AG20443 (cell line): ENCODE data around the gene ZNF792.
"Not testable (repeated sequence)": the region's sequence is repeated elsewhere in the genome, so short reads cannot be mapped to it uniquely, and the experiment has no call there.

Source experiments
- DNase-seq: peaks from one replicate; pipeline ENCODE4 v3.0.0; 2012; ENCODE audit warnings: low spot score, mixed read lengths

Gene ZNF792

DNA sequence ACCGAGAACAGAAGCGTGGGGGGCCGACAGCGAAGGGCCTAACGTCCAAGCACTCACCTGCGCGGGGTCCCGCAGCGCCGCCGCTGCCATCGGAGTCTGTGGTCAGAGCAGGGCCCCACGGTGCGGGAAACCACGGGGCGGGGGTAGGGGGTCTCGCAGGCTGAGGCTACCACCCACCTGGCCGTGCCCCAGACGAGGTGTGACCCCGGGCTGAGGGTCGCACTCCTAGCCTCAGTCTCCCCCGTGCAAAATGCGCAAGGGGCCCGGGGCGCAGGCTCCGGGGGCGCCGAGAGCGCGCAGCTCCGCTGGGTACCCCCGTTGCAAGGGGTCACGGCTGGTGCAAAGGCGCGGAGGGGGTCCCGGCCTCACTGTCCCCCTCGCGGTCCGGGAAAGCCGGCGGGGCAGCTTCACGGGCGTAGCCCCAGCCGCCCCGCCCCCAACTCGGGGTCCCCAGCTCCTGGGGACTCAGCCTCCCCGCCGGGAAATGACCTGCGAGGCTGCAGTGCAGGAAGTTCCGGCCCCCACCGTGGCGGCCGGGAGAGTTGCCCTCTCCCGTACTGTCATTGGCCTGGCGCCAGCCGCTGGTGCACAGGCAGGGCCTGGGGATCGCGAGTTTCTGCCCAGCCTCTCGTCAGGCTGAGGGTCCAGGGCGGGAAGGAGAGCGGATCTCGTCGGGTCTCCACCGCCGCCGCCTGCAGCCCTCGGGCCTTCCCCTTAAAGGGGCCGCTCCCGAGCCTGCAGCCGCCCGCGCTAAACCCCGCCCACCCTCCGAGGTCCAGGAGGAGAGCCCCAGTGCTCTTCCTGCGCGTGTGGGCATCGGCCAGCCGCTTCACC is at the start of gene ZNF792:
Gene ZNF792, minus strand, starts transcription at position 657 of the 834 bp plus-strand sequence. Its CDS starts 567 bp downstream, at position 90.
- DNase-seq = peak; percentile 92

DNA sequence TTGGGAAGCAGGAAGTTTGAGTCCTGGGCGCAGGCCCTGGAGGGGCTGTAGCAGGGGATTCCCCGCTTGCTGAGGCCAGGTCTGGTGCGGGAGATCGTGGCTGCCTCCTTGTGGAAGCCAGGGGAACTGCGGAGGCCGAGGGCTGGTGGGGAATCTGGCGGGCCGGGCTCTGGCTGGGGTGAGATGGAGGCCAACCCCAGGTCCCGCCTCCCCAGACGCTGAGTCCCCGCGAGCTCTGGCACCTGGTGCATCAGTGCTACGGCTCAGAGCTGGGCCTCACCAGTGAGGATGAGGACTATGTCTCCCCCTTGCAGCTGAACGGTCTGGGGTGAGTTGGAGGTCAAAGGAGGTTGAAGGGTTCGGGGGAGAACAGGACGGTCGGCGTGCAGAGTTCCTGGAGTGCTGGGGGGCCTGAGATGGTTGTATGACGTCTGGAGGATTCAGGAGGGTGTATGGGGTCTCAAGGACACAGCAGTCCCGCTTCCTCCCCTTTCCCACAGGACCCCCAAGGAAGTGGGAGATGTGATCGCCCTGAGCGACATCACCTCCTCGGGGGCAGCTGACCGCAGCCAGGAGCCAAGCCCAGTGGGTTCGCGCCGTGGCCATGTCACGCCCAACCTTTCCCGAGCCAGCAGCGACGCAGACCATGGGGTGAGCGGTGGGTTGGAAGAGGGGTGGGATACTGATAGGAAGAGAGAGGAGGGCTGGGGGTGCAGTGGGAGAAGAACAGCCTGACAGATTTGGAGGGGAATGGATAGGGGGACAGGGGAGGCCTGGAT is 49.2 kb upstream of the ZNF792 start:
- peak; percentile 87 for DNase-seq

DNA sequence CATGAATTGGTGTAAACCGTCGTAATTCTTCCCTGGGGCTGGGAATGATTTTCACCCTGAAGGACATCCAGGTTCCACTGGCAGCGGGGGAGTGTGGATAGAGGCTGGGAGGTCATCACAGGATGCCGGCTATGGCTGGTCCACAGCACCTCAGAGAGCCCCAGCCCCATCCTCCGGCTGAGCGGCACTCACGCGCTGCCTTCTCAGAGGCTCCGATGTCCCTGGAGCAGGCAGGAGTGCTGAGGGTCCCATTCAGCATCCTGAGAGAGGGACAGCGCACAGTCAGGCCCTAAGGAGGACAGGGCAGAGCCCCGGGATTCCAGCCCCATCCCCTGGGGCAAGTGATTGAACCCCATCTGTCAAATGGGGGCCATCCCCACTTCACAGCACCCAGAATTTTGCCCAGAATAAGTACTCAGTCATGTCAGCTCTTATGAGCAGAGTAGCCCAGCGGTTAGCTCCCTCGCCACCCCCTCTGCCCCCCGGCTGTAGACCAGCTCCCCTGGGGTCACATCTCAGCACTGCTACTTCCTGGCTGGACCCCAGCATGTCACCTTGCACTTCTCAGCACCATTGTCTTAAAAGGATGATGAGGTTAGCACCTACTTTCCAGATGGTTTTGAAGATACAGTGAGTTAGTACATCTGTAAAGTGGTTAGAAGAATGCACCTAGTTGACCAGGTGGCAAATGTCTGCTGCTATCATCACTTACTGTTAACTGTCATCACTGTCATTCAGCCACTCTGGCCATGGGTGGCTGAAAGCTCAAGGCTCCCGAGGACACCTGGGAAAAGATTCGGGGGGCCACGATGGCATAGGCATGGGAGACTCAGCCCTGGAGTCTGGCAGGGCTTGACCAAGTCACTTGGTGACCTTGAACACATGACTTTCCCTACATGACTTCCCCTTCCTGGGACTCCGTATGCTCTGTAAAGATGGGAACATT is 48.0 kb upstream of the ZNF792 start:
- no peak for DNase-seq

DNA sequence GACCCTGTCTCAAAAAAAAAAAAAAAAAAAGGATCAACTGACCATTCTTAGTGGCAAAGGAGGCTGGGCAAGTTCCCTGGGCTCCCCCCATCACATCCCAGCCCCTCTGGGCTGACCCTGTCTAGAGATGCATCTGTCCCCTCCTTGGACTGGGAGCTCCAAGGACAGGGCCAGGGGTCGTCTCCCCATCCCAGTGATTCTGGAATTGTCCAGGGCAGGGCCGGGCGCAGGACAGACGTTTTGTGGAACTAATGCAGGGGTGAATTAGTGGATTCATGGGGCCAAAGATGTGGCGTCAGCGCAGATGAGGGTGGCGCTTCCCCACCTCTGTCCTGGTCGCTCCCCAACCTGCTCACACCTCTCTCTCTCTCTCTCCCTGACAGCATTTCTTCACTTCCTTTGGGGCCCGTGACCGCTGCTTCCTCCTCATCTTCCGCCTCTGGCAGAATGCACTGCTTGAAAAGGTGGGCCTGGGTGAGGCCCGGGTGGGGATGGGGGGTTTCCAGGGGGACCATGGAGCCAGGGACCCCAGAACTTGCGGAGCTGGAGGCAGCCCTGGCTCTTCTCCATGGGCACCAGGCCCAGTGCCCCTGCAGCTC is 47.2 kb upstream of the ZNF792 start:
- DNase-seq = no peak

DNA sequence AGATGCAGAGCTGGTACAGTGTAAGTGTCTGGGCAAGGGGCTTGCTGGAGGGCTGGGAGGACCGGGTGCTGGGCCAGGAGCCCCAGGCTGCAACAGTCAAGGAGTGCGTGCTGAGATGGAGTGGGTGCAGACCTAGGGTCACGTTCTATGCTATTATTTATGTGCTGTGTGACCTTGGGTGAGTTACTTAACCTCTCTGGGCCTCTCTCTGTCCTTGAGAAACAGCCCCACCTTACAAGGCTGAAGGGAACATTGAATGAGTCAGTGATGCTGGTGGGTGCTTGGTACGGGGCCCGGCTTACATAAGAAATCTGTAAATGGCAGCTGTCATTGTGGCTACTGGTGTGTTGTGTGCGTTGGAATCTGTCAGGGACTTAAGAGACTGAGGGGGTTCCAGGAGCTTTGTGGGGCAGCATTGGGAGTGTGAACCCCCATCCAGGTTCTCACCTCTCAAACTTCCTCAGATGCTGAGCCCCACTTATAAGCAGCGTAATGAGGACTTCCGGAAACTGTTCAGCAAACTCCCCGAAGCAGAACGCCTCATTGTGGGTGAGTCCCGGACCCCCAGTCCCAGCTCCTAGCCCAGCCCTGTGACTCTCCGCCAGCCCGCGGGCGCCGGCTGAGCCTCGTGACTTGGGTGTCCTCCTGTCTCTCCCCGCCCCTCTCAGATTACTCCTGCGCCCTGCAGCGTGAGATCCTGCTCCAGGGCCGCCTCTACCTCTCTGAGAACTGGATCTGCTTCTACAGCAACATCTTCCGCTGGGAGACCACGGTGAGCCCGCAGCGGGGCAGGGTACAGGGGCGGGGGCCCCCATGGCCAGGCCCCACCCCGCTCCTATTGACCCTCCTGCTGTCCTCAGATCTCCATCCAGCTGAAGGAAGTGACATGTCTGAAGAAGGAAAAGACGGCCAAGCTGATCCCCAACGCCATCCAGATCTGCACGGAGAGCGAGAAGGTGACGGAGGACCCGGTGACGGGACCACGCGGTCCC is 45.7 kb upstream of the ZNF792 start:
- DNase-seq = no peak

DNA sequence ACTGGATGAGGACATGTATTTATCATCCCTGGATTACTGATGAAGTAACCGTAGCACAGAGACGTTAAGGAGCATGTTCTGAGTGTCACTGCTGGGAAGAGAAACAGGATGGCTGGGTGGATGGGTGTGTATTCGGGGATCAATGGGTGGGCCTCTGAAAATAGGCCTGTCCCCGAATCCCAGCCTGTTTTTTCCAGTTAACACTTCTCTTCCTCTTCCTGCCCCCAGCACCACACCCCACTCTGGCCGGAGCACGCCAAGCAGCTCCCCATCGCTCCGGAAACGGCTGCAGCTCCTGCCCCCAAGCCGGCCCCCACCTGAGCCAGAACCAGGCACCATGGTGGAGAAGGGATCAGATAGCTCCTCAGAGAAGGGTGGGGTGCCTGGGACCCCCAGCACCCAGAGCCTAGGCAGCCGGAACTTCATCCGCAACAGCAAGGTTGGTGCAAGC is 44.9 kb upstream of the ZNF792 start:
- no peak for DNase-seq

DNA sequence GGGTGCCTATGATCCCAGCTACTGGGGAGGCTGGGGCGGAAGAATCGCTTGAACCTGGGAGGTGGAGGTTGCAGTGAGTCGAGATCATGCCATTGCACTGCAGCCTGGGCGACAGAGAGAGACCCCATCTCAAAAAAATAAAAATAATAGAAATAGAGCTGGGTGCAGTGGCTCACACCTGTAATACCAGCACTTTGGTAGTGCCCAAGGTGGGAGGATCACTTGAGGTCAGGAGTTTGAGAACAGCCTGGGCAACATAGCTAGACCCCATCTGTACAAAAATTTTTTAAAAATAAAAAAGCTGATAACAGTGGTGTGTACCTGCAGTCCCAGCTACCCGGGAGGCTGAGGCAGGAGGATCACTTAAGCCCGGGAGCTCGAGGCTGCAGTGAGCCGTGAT is 43.4 kb upstream of the ZNF792 start:
- DNase-seq = not testable (repeated sequence)

DNA sequence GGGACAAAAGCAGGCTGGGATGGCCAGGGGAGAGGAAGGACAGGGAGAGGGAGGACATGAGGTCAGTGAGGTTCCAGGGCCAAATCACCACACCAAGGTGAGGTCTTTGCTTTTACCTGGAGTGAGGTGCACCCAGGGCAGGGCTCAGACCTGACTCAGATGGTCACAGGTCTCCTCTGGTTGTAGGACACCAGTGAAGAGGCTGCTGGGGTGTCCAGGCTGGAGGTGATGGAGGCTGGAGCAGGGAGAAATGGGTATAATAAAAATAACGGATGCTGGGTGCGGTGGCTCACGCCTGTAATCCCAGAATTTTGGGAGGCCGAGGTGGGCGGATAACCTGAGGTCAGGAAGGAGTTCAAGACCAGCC is 43.0 kb upstream of the ZNF792 start:
- no peak for DNase-seq

DNA sequence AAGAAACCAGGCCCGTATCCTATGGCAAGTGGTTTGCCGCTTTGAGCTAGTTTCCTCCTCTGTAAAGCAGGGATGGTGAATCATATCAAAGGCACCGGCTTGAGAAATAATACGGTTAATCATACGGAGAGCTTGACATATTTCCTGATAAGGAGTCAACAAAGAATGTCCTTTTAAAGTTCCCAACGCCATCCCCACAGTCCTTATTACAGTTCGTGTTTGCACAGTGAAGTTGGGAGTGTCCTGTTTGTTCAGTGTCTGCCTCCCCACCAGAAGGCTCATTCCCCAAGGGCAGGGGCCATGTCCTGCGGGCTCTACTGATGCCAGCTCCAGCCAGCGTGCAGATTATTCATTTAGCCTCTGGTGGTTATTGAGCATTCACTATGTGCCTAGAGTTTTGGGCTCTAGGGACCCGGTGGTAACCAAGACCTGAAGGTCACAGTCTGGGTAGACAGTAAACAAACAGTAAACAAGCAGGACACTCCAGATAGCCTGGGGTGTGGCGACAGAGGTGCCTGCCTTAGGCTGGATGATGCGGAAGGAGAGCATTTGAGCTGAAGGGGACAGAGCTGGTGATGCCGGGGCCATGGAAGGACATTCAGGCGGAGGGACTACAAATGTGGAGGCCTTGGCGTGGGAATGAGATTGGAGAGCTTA is 42.4 kb upstream of the ZNF792 start:
- DNase-seq = no peak

DNA sequence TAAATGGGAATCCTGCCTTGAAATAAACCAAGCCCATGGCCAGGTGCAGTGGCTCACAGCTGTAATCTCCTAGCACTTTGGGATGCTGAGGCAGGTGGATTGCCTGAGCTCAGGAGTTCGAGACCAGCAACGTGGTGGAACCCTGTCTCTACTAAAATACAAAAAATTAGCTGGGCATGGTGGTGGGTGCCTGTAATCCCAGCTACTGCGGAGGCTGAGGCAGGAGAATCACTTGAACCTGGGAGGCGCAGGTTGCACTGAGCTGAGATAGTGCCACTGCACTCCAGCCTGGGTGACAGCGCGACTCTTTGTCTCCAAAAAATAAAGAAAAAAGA is 41.9 kb upstream of the ZNF792 start:
- not testable (repeated sequence) for DNase-seq

DNA sequence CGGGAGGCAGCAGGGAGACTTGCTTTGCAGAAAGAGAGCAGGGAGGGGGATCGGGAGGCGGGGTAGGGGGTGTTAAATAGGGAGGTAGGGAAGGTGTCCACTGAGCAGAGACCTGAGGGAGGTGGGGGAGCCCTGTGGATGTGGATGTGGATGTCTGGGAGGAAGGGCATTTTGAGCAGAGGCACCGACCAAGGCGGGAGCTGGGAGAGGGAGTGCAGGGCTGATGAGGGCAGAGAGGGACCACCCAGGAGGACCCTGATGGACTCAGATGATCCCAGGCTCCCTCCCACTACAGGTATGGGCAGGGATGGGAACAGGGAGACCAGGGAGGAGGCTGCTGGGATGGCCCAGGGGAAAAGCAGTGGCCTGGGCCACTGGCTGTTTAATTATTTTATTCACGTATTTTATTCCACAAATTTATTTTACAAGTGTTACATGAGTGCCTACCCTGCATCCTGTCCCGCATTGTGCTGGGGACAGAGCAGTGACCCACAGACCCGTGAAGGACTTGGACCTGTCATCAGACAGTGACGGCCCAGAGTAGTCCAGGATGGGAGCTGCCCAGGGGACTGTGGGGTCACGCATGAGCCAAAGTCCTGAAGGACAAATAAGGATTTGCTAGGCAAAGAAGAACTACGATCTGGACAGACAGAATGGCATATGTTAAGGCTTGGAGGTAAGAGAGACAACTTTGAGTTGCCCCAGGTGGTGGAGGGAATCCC is 41.4 kb upstream of the ZNF792 start:
- no peak for DNase-seq

DNA sequence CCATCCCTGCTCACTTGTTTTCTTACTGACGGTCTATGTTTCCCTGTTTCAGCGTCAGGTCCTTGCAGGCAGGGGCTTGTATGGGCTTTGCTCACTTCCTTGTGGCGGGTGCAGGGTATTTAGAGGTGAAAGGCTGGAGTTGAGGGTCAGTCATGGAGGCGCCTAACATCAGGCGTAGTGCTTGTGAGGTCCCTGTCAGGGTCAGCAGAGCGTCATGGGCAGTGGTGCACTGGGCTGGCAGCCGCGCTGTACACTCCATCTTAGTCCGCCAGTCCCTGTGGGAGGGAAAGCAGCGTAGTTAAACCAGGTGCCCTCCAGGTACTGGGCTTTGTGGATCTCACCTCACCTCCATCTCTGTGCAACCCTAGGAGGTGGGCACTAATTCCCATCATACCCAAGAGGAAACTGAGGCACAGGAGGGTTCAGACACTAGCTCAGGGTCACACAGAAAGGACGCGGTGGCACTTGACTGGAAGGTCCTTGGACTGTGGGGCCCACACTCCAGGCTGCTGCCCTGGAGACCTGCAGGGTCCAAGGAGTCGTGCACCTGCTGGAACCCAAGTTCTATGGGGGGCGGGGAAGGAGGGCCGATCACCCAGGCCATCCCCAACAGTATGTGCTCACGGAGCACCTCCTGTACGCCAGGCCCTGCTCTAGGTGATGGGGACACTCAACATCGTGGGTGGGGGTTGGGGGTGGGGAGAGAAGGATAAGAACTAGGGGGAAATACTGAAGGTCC is 40.7 kb upstream of the ZNF792 start:
- no peak for DNase-seq

DNA sequence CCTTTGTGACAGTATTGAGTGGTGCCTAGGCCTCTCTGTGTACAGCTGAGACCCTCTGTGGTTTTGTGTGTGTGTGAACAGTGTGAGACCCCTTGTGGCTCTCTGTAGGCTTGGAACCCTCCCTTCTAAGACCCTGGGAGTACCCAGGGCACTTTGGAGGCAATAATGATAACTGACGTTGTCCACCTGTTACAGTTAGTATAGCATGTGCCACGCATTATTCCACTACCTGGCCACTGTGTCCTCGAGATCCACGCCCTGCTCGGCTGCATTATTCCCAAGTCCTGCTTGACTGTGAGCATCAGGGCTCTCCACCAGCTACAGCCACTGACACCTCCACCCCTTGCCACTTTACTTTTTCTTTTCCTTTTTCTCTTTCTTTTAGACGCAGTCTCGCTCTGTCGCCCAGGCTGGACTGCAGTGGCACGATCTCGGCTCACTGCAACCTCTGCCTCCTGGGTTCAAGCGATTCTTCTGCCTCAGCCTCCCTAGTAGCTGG is 38.1 kb upstream of the ZNF792 start:
- DNase-seq = no peak

DNA sequence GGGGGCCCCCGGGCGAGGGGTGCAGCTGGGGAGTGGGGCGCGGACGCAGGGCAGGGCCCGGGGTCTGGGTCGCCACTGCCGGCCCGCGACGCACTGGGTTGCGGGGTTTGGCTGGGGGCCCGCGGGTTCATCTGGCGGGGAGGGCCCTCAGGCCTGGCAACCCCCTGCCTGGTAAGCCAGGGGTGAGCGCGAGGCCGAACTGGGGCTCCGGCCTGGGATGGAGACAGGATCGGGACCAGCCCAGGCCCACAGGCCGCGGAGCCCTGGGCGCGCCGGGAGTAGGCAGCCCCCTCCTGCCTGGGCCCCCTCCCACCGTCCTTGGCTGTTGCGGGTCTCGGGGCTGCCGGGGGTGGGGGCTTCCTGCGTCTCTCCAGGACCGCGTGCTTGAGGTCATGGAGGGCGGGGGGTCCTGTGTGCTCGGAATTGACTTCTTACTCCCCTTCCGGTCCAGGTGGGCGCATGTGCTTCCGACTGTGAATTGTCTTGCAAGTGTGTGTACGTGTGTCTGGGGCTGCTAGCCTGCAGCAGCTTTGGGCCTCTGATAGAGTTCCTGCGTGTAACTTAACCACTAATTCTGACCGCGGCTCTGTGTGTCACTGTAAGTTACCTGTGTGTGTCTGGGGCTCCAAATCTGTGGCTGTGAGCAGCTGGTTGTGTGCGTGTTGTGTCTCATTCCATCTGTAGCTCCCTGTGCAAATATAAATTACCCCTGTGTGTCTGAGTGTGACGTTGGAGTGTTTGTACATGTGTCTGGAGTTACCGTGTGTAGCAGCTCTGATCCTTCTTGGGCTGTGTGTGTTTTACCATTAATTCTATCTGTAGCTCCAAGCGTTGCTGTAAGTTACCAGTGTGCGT is 36.8 kb upstream of the ZNF792 start:
- peak; percentile 64 for DNase-seq

DNA sequence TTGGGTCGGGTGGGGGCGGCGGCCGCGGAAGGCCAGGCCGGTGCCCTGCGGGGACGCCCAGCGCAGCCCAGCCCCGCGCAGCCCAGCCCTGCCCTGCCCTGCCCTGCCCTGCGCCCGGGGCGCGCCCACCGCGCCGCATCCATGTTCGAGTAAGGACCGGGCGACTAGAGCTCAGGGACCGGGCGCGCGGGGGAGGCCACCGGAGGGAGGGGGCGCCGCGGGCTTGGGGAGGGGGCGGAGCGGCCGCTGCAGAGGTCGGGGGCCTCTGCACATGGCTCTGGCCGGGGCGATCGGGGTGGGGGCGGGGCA is 36.3 kb upstream of the ZNF792 start:
- no peak for DNase-seq

DNA sequence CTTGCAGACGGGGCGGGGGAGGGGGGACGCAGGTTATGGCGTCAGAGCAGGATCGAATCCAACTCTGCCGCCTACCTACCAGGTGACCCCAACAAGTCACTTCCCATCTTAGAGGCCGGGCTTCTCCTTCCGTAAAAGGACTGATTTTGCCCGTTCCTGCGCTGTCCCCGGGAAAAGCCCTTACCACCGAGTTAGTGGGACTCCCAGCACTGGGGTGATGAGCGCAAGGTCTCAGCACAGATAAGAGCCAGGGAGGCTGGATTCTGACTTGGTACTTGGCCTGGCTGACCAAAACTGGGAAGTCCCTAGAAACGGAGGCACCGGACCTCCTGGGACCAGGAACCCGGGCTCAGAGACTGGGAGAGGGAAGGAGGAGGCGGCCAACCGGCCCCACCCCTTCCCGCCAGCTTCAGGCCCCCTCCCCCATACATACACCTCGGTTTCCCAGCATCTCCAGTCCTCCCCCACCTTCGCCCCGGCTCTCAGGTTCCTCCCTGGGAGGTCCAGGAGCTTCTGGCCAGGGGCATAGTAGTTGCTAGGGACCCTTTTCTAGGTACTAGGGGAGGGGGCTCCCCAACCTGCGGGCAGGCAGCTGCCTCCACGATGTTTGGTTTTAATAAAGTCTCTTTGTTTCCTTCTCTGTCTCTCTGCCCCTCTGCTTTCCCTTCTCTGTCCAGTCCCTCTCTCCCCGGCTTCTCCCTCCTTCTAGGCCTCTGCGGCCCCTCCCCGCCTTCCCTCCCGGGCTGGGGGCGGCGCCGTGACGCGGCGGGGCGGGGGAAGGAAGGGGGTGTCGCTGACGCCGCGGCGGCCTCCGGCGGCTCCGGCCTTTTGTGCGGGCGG is 35.7 kb upstream of the ZNF792 start, which contains the start of gene GRAMD1A:
Gene GRAMD1A, plus strand, starts transcription at position 826 of the 840 bp plus-strand sequence. CDS start 156 bp downstream, outside the sequence.
- peak; percentile 98 for DNase-seq
